Endothelial cell of umbilical vein (primary cell): ENCODE results near the gene RBM17.

ENCODE experiments used
- EZH2 ChIP-seq: IDR thresholded peaks from 2 replicates; pipeline ENCODE4 v1.6.1; 2012; ENCODE audit warnings: borderline replicate concordance, low read depth, mild to moderate bottlenecking, moderate library complexity, low read length, inconsistent platforms; ENCODE audit not compliant: severe bottlenecking
- FOS ChIP-seq: IDR thresholded peaks from 2 replicates; pipeline ENCODE4 v1.6.1; 2011; ENCODE audit warnings: mild to moderate bottlenecking, low read length, moderate library complexity, borderline replicate concordance; ENCODE audit not compliant: insufficient read depth
- GATA2 ChIP-seq: IDR thresholded peaks from 2 replicates; pipeline ENCODE4 v1.7.0; 2011; ENCODE audit warnings: low read depth, mild to moderate bottlenecking, moderate library complexity, mixed read lengths, low read length; ENCODE audit not compliant: insufficient read length, insufficient read depth
- JUN ChIP-seq: IDR thresholded peaks from 2 replicates; pipeline ENCODE4 v1.6.1; 2011; ENCODE audit warnings: borderline replicate concordance, low read depth; ENCODE audit not compliant: insufficient read length, insufficient read depth
- MYC ChIP-seq: IDR thresholded peaks from one replicate; pipeline ENCODE4 v1.6.1; 2011; ENCODE audit warnings: mild to moderate bottlenecking, low read depth, low read length
- POLR2A ChIP-seq: IDR thresholded peaks from 2 replicates; pipeline ENCODE4 v1.6.1; 2012; ENCODE audit warnings: low read depth, mild to moderate bottlenecking, control low read depth, low read length
- POLR2AphosphoS5 ChIP-seq: IDR thresholded peaks from 2 replicates; pipeline ENCODE4 v1.6.1; 2012; ENCODE audit warnings: low read depth, mild to moderate bottlenecking, control low read depth, low read length, moderate library complexity; ENCODE audit not compliant: insufficient read depth
- TF ChIP-seq, protein P1 (sequence below), 2 donors: IDR thresholded peaks; 1 replicate in 1 of 2; 2 replicates in 1 of 2; pipeline ENCODE4 v1.5.1; 2011; ENCODE audit warnings: low read length in 2 of 2, mild to moderate bottlenecking in 2 of 2, moderate library complexity in 2 of 2, control low read depth in 1 of 2, inconsistent platforms in 1 of 2, low read depth in 1 of 2; ENCODE audit not compliant: insufficient read depth in 1 of 2; ENCODE audit errors: extremely low read depth in 1 of 2
- TF ChIP-seq, protein P2 (sequence below): IDR thresholded peaks from 2 replicates; pipeline ENCODE4 v1.6.1; 2011; ENCODE audit not compliant: insufficient read depth, insufficient read length

DNA sequence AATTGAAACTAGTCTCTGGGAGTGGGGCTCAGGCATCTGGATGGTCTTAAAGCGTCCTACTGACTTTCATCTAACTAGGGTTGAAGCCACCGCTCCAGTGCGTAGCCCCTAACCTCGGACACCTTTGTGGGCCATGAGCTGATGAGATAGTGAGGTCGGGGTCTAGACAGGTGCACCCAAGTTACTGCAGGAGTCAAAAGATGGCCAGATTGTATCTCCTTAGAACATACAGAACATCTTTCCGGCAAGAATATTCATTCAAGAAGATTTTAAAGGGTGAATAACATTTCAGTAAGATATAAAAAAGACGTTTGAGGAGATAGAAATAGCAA, 20.6 kb downstream of the RBM17 start:
- TF ChIP-seq, protein P1, sequence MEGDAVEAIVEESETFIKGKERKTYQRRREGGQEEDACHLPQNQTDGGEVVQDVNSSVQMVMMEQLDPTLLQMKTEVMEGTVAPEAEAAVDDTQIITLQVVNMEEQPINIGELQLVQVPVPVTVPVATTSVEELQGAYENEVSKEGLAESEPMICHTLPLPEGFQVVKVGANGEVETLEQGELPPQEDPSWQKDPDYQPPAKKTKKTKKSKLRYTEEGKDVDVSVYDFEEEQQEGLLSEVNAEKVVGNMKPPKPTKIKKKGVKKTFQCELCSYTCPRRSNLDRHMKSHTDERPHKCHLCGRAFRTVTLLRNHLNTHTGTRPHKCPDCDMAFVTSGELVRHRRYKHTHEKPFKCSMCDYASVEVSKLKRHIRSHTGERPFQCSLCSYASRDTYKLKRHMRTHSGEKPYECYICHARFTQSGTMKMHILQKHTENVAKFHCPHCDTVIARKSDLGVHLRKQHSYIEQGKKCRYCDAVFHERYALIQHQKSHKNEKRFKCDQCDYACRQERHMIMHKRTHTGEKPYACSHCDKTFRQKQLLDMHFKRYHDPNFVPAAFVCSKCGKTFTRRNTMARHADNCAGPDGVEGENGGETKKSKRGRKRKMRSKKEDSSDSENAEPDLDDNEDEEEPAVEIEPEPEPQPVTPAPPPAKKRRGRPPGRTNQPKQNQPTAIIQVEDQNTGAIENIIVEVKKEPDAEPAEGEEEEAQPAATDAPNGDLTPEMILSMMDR (IDR thresholded peaks at IDR 0.05; ENCODE audit: extremely low read depth in 1 of 2, insufficient read depth in 1 of 2, low read depth in 1 of 2, low read length in 2 of 2), result no peak
- TF ChIP-seq POLR2AphosphoS5 (no peak), EZH2 (no peak), POLR2A (no peak), GATA2 (no peak), JUN (no peak), FOS (no peak), MYC (no peak)
- TF ChIP-seq, protein P2, sequence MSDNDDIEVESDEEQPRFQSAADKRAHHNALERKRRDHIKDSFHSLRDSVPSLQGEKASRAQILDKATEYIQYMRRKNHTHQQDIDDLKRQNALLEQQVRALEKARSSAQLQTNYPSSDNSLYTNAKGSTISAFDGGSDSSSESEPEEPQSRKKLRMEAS, result no peak
